Kidney (tissue), 14 donors: Measurements from ENCODE around the gene CTIF. TPM values are rescaled to one million over a fixed set of nuclear protein-coding genes. Genes with fewer than 3 reads are reported as not detected.

ENCODE experiments used
- DNase-seq, 5 donors: peaks; one replicate each; pipeline ENCODE4 v3.0.0-alpha.2; 2013 to 2020
- FAIRE-seq: peaks from 2 replicates; lab custom pipeline; 2012; peaks lifted over from hg19 to GRCh38; lab: Jason Lieb, UNC
- H3K27ac ChIP-seq, 2 donors: one replicate each; pipeline ENCODE4 v1.7.0; 2013; ENCODE audit warnings: low read depth in 2 of 2, low read length in 2 of 2, inconsistent platforms in 1 of 2
- H3K27me3 ChIP-seq: one replicate; pipeline ENCODE4 v1.7.1; 2013; ENCODE audit warnings: low read length, inconsistent platforms; ENCODE audit not compliant: control insufficient read depth, insufficient read depth
- H3K36me3 ChIP-seq, 3 donors: one replicate each; pipeline versions ENCODE4 v1.7.0 to v1.7.1; 2013; ENCODE audit warnings: low read length in 3 of 3, control low read depth in 1 of 3, inconsistent platforms in 1 of 3; ENCODE audit not compliant: insufficient read depth in 3 of 3, control insufficient read depth in 2 of 3
- H3K4me1 ChIP-seq, 3 donors: one replicate each; pipeline versions ENCODE4 v1.7.0 to v1.7.1; 2013; ENCODE audit warnings: low read length in 3 of 3, inconsistent platforms in 1 of 3, low read depth in 1 of 3; ENCODE audit not compliant: control insufficient read depth in 2 of 3, insufficient read depth in 2 of 3
- H3K4me3 ChIP-seq, 3 donors: one replicate each; pipeline versions ENCODE4 v1.7.0 to v1.8.1; 2013; ENCODE audit warnings: low read length in 3 of 3, control low read depth in 1 of 3, inconsistent platforms in 1 of 3
- H3K9ac ChIP-seq, 3 donors: one replicate each; pipeline versions ENCODE4 v1.7.0 to v1.7.1; 2013; ENCODE audit warnings: low read length in 3 of 3, control low read depth in 1 of 3, inconsistent platforms in 1 of 3
- H3K9me3 ChIP-seq, 3 donors: one replicate each; pipeline versions ENCODE4 v1.7.0 to v1.7.1; 2013; ENCODE audit warnings: low read length in 3 of 3, control low read depth in 1 of 3, inconsistent platforms in 1 of 3; ENCODE audit not compliant: control insufficient read depth in 2 of 3, insufficient read depth in 1 of 3
- intact Hi-C: fragments of 100-400 bp; cut with DNase I; formaldehyde crosslinking; loops from one replicate; pipeline ENCODE4 v1.11.1; 2022
- polyA plus RNA-seq: library from polyadenylated mRNA; stranded (reverse); fragments of 350-450 nt; fragmentation: Illumina TruSeq; extraction: RNeasy Lipid Tissue Mini Kit (QIAGEN cat#74804); gene quantifications from one replicate; pipeline ENCODE4 v1.2.3, GENCODE V29; 2014; ENCODE audit warnings: low read depth, low replicate concordance; ENCODE audit not compliant: insufficient read depth
- total RNA-seq: library from RNA; stranded (reverse); fragmentation: NEBNext Ultra II Directional; extraction: Animal tissue kit (Norgen Biotek cat#: 25700); gene quantifications from one replicate; pipeline ENCODE4 v1.2.1, GENCODE V29; 2021
- TF ChIP-seq, protein P1 (sequence below): IDR thresholded peaks from 3 replicates; pipeline ENCODE4 v1.5.1; 2012; ENCODE audit warnings: mild to moderate bottlenecking, moderate library complexity, borderline replicate concordance; ENCODE audit not compliant: insufficient read depth; ENCODE audit errors: extremely low read depth
- donor health status: control.
- donor health status: control.
- donor health status: control.
- donor health status: control.
- donor health status: control.
- donor health status: DM: yes; HTN: yes; CAD: no.
- donor health status: Normal renal cell carcinoma (clear cell type).

Gene CTIF
- total and polyA plus RNA-seq, 2 donors from 2014 or later, result 37.3 to 41.9 TPM

DNA sequence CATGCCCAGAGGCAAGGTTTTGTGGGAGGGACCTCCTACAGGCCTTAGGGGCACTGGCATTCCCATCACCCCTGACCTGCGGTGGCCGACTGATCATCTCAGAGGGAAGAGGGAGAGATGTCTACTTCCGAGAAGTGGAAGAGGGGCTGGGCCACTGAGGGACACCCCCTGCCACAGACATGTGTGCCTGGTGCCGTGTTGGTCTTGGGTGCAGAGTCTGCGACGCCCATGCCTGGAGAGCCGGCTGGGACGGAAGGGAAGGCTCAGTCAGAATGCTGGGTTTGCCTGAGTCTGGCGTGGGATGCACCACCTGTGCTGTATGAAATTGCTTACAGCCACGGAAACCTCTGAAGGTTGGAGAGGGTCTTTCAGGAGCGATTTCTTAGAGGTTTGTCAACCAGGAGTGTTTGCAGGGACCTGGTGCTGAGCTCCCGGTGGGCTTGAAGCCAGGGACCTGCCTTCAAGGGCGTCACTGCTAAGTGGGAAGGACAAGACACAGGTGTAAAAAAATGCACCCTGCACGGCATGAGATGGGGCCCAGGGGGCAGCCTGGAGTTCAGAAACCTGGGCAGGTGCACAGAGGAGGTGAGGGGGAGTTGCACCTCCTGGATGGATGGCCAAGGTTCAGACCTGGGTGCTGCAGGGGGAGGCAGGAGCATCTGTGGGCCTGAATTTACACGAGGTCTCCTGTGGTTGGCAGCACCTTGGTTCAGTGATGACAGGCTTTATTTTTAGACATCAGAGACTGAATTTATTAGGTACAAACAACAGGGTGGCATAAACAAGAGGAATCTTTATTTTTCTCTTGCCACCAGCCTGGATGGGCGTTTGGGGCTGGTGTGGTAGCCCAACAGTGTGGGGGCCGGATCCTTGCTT, 100.3 kb downstream of the CTIF start:
- TF ChIP-seq, protein P1, sequence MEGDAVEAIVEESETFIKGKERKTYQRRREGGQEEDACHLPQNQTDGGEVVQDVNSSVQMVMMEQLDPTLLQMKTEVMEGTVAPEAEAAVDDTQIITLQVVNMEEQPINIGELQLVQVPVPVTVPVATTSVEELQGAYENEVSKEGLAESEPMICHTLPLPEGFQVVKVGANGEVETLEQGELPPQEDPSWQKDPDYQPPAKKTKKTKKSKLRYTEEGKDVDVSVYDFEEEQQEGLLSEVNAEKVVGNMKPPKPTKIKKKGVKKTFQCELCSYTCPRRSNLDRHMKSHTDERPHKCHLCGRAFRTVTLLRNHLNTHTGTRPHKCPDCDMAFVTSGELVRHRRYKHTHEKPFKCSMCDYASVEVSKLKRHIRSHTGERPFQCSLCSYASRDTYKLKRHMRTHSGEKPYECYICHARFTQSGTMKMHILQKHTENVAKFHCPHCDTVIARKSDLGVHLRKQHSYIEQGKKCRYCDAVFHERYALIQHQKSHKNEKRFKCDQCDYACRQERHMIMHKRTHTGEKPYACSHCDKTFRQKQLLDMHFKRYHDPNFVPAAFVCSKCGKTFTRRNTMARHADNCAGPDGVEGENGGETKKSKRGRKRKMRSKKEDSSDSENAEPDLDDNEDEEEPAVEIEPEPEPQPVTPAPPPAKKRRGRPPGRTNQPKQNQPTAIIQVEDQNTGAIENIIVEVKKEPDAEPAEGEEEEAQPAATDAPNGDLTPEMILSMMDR, result no peak
- no peaks in the 10 kb centered on the region for H3K9me3 ChIP-seq
- no peak overlapping the region for H3K4me3 ChIP-seq
- H3K27me3 ChIP-seq, result no peaks in the 10 kb centered on the region
- DNase-seq, result no peak
- H3K36me3 ChIP-seq, result no peaks in the 10 kb centered on the region
- no peak overlapping the region for H3K9ac ChIP-seq
- no peak overlapping the region for H3K27ac ChIP-seq
- intact Hi-C loops, result no loop called here
- no peak for FAIRE-seq
- H3K4me1 ChIP-seq, result no peaks in the 10 kb centered on the region

DNA sequence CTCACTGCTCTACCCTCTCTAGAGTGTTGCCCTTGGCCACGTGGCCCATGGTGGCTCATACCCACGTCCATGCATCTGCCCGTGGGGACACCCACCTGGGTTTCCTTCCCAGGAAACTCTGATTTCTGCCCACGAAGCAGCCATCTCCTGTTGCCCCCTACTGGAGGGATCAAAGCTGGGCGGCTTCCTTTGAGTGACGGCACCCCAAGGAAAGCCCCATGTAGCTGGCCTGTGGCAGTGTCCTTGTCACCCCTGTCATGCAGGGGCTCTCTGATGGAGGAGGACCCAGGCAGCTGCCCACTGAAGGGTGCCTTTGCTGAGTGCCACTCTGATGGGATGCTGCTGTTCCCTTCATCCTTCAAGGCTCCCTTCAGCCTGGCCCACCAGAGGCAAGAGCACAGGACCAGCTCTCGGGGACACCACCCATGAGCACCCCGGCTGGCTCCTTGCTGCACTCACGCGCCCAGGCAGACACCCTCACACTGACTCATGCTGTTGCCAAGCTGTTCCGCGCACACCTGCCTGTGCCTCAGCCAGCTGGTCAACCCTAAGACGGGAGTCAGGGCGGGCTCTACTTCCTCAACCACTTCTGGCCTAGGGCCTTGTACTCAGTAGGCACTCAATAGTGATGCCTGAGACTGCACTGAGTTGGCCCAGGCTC, 101.1 kb downstream of the CTIF start:
- no peaks in the 10 kb centered on the region for H3K27me3 ChIP-seq
- no peaks in the 10 kb centered on the region for H3K36me3 ChIP-seq
- FAIRE-seq (no peak), DNase-seq (no peak)
- intact Hi-C loops, result no loop called here
- H3K4me3 ChIP-seq, result no peak overlapping the region
- H3K9me3 ChIP-seq, result no peaks in the 10 kb centered on the region
- no peak overlapping the region for H3K27ac ChIP-seq
- no peak overlapping the region for H3K9ac ChIP-seq
- H3K4me1 ChIP-seq, result no peaks in the 10 kb centered on the region
- TF ChIP-seq, protein P1, result peak; percentile 11

DNA sequence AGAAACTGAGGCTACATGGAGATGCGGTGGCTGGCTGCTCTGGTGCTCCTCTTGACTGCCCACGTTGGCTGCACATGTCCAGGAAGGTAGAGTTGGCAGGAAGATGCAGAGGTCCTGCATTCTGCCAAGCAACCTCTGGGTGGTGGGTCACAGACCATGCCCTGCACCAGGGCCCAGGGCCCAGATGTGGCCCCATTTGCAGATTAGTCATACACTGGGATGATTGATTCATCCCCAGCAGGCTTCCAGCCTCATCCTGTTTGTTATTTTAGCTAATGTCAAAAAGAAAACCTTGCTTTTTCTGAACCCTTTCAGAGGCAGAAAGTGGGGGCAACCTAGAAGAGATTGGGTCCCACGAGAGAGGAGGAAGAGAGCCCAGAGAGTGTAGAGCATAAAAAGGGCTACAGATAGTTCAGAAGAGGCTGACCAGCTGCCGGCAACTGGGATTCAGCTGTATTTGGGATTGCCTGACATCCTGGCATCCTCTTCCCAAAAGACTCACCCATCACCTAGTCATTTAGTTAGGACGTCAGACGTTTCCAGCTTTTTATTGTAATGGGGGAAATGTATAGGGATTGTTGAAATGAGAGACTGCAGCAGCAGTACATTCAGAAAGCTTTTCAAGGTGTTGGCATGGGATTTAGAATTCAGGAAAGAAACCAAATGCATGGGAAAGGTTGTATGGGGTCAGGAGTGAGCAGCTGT, 101.9 kb downstream of the CTIF start:
- H3K4me3 ChIP-seq, result no peak overlapping the region
- FAIRE-seq (no peak), DNase-seq (no peak)
- no peaks in the 10 kb centered on the region for H3K27me3 ChIP-seq
- no peak overlapping the region for H3K27ac ChIP-seq
- intact Hi-C loops, result no loop called here
- no peak overlapping the region for H3K9ac ChIP-seq
- TF ChIP-seq, protein P1, result no peak
- H3K9me3 ChIP-seq, result no peaks in the 10 kb centered on the region
- no peaks in the 10 kb centered on the region for H3K4me1 ChIP-seq
- no peaks in the 10 kb centered on the region for H3K36me3 ChIP-seq
